ENCODE data around the gene PLSCR2.
"Not testable (repeated sequence)": the region's sequence is repeated elsewhere in the genome, so short reads cannot be mapped to it uniquely, and the experiment has no call there.

The PLSCR2 gene

GRCh38 chr3:146469150-146470017 is at the start of gene PLSCR2:
PLSCR2 (minus strand) TSS chr3:146469561; CDS start chr3:146459904, 9,657 bp downstream.
- peak; percentile 84 for DNase-seq

DNA sequence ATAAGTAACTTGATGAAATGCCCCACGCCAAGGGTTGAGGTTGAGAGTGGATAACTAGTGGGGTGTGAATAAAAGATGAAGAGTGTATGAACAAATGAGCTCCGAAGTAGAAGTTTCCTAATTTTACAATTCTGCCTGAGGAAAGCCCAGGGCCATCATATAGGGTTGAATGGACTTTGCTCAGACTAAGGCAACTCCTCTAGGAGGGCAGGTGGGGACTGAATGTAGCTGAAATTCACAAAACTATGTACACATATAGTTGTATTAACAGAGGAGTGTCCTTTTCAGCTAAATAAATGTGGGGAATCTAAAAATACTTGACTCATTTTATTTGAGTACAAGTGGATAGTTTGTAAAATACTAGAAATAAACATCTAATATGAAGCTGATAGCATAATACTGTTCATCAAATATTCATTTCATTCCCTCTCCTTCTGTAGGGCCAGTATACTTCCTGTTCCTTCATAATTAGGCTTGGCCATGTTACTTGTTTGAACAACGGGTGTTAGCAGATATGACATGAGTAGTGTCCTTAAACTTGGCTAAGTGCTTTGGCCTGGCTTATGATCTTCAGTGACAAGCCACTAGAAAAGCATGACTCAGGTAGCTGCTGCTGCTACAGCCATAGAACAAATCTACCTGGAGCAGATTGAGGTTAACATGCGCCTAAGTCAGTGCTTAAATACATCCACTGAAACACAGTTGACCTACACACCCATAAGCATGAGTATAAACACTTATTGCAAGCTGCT is 48.5 kb upstream of the PLSCR2 start:
- DNase-seq, result no peak

DNA sequence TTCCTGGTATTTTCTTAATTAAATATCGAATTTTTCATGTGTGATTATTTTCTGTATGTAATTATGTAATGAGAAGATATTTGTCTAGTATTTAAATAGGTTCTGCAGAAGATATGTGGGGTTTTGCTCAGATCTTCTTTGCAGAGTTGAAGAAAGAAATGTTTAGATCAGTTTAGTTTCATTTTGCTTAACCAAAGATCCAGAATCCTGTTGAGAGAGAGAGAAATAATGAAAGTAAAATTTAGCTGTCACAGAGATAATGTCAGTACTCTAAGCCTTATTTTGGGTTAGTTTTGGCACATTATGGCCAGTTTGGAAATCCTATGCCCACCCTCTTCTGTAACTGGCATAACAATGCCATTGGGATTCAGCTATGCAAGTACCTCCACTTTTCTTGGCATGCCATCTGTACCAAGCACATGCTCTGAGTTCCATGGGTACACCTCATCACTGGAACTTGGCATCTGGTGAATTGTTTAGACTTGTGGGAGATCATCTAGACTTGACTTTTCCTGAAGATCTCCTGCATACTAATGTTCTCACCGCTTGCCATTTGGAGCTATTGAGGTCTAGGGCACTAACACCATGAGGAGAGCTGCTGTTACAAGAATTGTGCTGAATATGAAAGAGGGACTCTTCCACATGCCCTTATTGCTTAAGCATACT is 44.2 kb upstream of the PLSCR2 start:
- DNase-seq, result no peak

DNA sequence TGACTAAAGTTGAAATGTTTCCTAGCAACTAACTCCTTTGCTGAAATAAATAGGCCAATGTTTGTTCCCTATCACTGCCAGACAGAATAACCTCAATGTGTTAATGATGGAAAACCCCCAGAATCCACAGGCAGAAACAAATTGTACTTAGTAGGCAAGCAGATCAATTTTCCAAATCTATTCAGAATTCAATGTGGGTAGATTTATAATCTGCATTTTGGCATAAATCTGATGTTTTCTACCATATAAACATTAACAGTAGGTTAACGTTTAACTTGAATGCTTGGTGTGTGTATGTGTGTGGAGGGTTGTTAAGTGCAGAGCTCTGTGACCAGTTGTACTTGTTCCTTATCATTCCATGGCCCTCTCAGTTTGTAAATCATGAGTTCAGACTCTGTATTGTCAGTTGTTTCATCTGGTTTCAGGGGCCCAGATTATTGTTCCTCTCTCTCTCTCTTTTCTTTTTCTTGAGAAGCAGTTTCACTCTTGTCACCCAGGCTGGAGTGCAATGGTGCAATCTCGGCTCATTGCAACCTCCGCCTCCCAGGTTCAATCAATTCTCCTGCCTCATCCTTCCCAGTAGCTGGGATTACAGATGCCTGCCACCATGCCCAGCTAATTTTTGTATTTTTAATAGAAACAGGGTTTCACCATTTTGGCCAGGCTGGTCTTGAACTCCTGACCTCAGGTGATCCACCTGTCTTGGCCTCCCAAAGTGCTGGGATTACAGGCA is 42.2 kb upstream of the PLSCR2 start:
- DNase-seq, result no peak

- no peak for DNase-seq
Measured at GRCh38 chr3:146507331-146508120, 38.2 kb upstream of the PLSCR2 start.

DNA sequence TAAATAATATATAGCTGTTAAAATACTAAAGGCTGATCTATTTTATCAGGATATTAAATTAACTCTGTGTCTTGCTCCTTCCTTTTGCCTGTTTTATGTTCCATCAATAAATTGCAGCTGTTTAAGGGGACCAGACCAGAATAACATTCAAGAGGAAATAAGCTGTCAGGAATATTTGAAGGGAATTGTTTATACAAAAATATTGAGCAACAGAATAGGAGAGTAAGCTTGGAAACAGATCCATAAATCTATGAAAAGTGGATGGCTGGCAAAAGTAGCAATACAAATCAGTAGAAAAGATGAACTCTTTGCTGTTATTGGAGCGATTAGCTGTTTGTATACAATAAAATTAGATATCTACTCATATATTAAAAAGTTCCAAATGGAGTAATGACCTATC is 36.2 kb upstream of the PLSCR2 start:
- DNase-seq, result no peak

DNA sequence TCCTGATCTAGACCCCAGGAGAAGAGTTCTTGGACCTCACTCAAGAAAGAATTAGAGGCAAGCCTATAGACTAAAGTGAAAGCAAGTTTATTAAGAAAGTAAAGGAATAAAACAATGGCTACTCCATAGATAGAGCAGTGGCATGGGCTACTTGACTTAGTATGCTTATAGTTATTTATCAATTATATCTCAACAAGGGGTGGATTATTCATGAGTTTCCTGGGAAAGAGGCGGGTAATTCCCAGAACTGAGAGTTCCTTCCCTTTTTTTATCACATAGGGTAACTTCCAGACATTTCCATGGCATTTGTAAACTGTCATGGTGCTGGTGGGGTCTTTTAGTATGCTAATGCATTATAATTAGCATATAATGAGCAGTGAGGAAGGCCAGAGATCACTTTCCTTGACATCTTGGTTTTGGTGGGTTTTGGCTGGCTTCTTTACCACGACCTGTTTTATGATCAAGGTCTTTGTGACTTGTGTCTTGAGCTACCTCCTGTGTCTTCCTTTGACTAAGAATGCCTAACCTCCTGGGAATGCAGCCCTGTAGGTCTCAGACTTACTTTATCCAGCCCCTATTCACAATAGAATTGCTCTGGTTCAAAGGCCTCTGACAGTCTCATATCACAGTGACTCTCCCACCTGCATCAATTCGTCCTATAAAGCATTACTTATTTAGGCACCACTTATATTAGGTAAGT is 35.3 kb upstream of the PLSCR2 start:
- no peak for DNase-seq

DNA sequence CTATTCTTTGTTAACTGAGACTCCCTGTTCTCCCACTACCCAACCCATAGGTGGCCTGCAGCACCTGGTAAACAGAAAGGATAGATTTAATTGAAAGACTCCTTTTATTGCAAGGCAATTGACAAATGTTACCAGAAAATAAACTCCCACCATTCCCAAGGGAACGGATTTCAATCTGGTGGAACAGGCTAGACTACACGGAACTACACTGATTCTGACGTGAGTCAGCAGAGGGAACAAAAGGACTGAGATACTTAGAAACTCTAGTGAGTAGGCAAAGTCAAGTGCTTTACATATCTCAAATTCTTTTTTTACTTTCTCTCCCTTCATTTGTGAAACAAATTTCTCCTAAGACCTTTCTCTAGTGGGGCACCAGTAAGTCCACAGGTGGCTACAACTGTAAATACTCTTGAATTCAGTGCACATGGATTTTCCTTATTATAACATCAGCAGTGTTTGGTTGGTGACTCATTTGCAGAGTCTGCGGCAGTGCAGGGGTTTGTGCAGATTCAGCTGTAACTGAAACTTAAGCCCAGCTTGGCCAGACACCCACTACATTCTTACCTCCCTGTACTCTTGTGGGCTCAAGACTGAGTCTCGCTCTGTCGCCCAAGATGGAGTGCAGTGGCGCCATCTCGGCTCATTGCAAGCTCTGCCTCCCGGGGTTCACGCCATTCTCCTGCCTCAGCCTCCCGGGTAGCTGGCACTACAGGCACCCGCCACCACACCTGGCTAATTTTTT is 34.3 kb upstream of the PLSCR2 start:
- peak; percentile 7 for DNase-seq

- no peak for DNase-seq
Measured at GRCh38 chr3:146502887-146503460, 33.6 kb upstream of the PLSCR2 start.

DNA sequence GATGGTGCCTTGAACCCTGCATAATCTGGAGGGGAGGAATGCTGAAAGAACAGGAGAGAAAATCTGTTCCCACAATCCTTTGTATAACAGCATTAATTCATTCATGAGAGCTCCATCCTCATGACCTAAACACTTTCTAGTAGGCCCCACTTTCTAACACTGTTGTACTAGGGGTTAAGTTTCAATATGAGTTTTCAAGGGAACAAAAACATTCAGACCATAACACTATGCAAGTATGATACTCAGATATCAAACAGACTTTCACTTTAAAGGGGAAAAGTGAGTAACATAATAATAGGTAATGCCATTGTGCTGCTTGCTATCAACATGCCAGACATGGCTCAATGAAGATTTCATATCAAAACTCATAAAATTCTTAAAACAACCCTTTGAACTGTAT is 32.4 kb upstream of the PLSCR2 start:
- no peak for DNase-seq

DNA sequence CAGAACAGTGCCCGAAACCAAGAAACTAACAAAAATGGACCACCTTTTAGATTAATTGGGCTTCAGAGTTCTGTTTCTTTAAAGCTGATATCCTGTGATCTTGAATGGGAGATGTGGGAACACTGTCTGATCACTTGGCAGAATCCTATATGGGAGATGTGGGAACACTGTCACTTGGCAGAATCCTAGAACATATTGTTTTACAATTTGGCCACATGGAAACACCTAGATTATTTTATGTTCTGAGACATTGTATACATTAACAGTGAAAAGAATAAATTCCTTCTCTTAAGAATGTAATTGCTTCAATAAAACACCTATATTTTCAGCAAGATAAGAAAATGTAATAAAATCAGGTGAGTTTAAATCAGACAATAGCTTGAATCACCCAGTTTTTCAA is 30.3 kb upstream of the PLSCR2 start:
- no peak for DNase-seq

- no peak for DNase-seq
Measured at GRCh38 chr3:146498002-146498736, 28.8 kb upstream of the PLSCR2 start.

GRCh38 chr3:146497145-146497843 is 27.9 kb upstream of the PLSCR2 start:
- DNase-seq, result not testable (repeated sequence)

GRCh38 chr3:146496726-146497125 is 27.4 kb upstream of the PLSCR2 start:
- DNase-seq, result no peak

DNA sequence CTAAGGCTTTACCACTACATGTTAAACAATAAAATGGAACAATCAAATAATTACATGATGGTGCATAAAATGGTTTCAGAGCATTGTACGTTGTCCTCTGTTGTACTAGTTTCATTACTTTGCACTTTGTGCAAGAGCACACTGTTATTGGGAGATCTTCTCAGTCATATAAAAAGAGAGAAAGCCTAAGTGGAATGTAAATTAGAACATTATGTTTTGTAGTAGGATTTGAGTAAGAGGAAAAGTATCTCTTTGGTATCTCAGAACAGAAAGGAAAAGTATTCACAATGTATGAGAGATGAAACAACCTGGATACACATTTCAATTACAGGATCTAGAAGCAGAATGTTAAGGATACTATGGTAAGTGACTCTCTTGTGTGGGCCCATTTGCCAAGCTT is 26.9 kb upstream of the PLSCR2 start:
- DNase-seq, result no peak

DNA sequence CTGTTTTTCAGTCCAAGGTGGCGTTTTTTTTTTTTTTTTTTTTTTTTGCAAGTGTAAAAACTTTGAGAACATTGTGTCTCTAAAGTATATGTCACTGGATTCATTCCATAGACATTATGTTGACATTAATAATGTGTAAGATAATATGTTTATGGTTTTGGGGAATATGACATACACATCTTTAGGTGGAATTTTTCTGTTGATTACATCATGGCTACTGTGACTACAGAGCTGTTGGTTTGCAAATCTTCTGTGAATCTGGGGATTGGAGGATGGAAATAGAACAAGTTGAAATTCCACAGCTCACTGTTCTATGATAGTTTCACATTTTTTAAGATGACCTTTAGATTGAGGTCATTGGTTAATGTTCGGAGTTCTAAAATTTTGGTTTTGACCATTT is 24.4 kb upstream of the PLSCR2 start:
- DNase-seq, result no peak

GRCh38 chr3:146493221-146493620 is 23.9 kb upstream of the PLSCR2 start:
- no peak for DNase-seq

- DNase-seq, result no peak
Measured at GRCh38 chr3:146491303-146491702, 21.9 kb upstream of the PLSCR2 start.

- DNase-seq, result no peak
Measured at GRCh38 chr3:146485297-146485696, 15.9 kb upstream of the PLSCR2 start.
